Common myeloid progenitor, CD34-positive (primary cell): Measurements from ENCODE around the gene BNIPL.

ENCODE experiments used
- CTCF ChIA-PET: fragments of 350-600 bp; sonication (Branson Sonifier 250); formaldehyde crosslinking; loops from one replicate; lab custom pipeline; 2021; ENCODE audit warnings: antibody characterized with exemption; lab: Charles Lee
- POLR2A ChIA-PET: fragments of 350-600 bp; sonication (Branson Sonifier 250); formaldehyde crosslinking; loops from one replicate; lab custom pipeline; 2021; ENCODE audit warnings: antibody characterized with exemption; lab: Charles Lee
- DNase-seq, 3 donors: peaks; one replicate each; pipeline versions ENCODE4 v3.0.0 to v3.0.0-alpha.2; 2013
- H3K27ac ChIP-seq, 2 experiments: 1 replicate in 1 of 2; 2 replicates in 1 of 2; pipeline ENCODE4 v1.7.0; 2013; ENCODE audit warnings: inconsistent platforms in 2 of 2, low read length in 2 of 2, mild to moderate bottlenecking in 2 of 2, low read depth in 1 of 2, moderate library complexity in 1 of 2; ENCODE audit not compliant: severe bottlenecking in 2 of 2, insufficient read depth in 1 of 2, poor library complexity in 1 of 2
- H3K27me3 ChIP-seq, 5 experiments: replicated peaks in 2 of 5; 1 replicate in 3 of 5; 2 replicates in 2 of 5; pipeline versions ENCODE4 v1.6.1 to v1.7.0; 2013; ENCODE audit warnings: low read length in 4 of 5, mild to moderate bottlenecking in 2 of 5, moderate library complexity in 2 of 5, inconsistent platforms in 1 of 5; ENCODE audit not compliant: insufficient read depth in 5 of 5, control insufficient read depth in 4 of 5
- H3K36me3 ChIP-seq, 4 experiments: 1 replicate in 2 of 4; 2 replicates in 2 of 4; pipeline versions ENCODE4 v1.6.1 to v1.7.0; 2013; ENCODE audit warnings: low read length in 3 of 4, control low read depth in 1 of 4, mild to moderate bottlenecking in 1 of 4; ENCODE audit not compliant: control insufficient read depth in 4 of 4, insufficient read depth in 4 of 4
- H3K4me1 ChIP-seq, 4 experiments: 1 replicate in 3 of 4; 2 replicates in 1 of 4; pipeline versions ENCODE4 v1.6.1 to v1.7.1; 2013; ENCODE audit warnings: low read length in 3 of 4, mild to moderate bottlenecking in 3 of 4, control low read depth in 1 of 4, inconsistent platforms in 1 of 4, moderate library complexity in 1 of 4; ENCODE audit not compliant: control insufficient read depth in 4 of 4, insufficient read depth in 4 of 4; ENCODE audit errors: control extremely low read depth in 1 of 4
- H3K4me3 ChIP-seq, 7 experiments: 1 replicate in 4 of 7; 2 replicates in 3 of 7; pipeline versions ENCODE4 v1.5.1 to v1.7.0; 2013; ENCODE audit warnings: mild to moderate bottlenecking in 7 of 7, low read length in 6 of 7, moderate library complexity in 6 of 7, inconsistent platforms in 2 of 7, low read depth in 2 of 7, control low read depth in 1 of 7; ENCODE audit not compliant: insufficient read depth in 4 of 7, control insufficient read depth in 1 of 7; ENCODE audit errors: extremely low read depth in 1 of 7
- H3K9me3 ChIP-seq, 5 experiments: 1 replicate in 4 of 5; 2 replicates in 1 of 5; pipeline versions ENCODE4 v1.6.1 to v1.7.1; 2013; ENCODE audit warnings: low read length in 4 of 5, mild to moderate bottlenecking in 2 of 5, inconsistent platforms in 1 of 5, low read depth in 1 of 5, moderate library complexity in 1 of 5; ENCODE audit not compliant: control insufficient read depth in 4 of 5, insufficient read depth in 2 of 5; ENCODE audit errors: control extremely low read depth in 1 of 5
- WGBS: methylation state at CpG from one replicate; pipeline ENCODE4 v1.1.5; 2013; ENCODE audit not compliant: insufficient coverage; 5-methylcytosine and 5-hydroxymethylcytosine counted together

The BNIPL gene

DNA sequence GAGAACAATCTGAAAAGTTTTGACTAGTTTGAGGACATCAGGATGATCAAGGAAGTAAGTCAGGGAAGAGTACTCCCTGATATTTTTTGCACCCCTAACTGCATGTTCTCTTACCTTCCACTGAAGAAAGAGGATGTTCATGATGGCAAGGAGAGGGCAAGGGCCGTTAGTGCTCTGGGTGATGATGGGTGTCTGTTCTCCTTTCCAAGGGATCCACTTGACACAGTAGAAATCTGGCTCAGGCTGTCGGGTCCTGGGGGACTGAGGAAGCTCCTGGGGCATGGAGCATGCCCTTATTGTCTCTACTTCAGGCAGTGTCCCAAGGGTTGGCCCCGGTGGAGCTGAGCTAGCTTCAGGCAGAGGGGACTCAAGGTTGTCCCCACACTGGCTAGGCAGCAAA is 34.3 kb upstream of the BNIPL start:
- CTCF ChIA-PET: interaction anchor here (0.8 to 12.3 kb wide), 6 partner anchors 19 to 55 kb away, joined by 3 to 235 read pairs (median 4); partner anchors contain the start of gene ANXA9
- Histone ChIP-seq H3K36me3 (peaks cover 3 to 25% (median 18%) of the 10 kb centered on the region in 4 experiments), H3K27me3 (no peaks in the 10 kb centered on the region), H3K4me1 (peaks cover 27 to 85% (median 81%) of the 10 kb centered on the region in 4 experiments), H3K4me3 (no peak overlapping the region), H3K27ac (no peak overlapping the region), H3K9me3 (no peaks in the 10 kb centered on the region)
- POLR2A ChIA-PET: no interaction called here
- 94% methylated on average over 3 of the region's 3 CpGs for WGBS
- DNase-seq: no peak

DNA sequence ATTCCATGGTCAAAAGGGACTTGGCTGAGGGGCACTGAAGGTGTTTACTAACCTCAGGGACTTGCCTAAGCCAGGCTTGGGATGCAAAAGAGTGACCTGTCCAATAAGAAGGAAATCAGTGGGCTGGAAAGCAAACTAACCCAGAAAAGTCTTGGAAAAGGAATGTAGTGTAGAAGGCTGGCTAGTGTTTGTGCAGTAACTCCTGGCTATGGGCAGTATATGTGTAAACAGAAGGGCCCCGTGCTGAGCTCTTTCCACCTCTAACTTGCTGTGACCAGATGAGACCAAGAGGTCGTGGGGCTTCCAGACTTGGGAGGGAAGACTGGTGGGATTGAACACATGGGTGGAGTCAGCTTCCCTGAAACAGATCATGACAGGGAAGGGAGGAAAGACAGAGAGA is 33.8 kb upstream of the BNIPL start:
- no peak overlapping the region for H3K27ac ChIP-seq
- peak overlapping the region in 2 of 7 experiments; percentile 26 to 61 for H3K4me3 ChIP-seq
- POLR2A ChIA-PET: interaction anchor here (1.1 kb wide), 1 partner anchor 155 kb away, joined by 4 read pairs; no protein-coding TSS in a partner anchor

DNA sequence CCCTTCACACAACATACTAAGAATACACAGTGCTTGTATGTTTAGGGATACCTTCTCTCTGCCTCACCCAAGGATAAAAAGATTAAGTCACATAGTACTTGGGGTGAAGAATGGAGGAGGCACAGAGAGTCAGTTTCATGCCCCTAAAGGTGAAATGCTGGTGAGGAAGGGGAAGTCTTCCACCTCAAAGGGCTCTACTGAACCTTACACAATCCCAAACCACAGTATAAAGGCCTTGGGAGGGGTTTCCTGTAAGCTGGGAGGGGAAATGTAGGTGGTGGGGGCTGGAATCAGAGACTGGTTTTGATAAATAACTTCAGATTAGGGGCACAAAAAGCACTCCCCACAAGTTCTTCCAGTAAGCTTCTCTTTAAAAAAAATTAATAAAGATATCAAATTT is 33.2 kb upstream of the BNIPL start:
- H3K9me3 ChIP-seq: no peaks in the 10 kb centered on the region
- peak overlapping the region in 1 of 2 experiments; percentile 49 for H3K27ac ChIP-seq
- ChIA-PET CTCF (interaction anchor here (0.6 to 12.3 kb wide), 6 partner anchors 7 to 209 kb away, joined by 3 to 235 read pairs (median 7); partner anchors contain the start of gene ANXA9), POLR2A (interaction anchor here (1.1 kb wide), 1 partner anchor 155 kb away, joined by 4 read pairs; no protein-coding TSS in a partner anchor)
- peaks cover 35 to 95% (median 91%) of the 10 kb centered on the region in 4 experiments for H3K4me1 ChIP-seq
- peak overlapping the region in 5 of 7 experiments; percentile 17 to 63 (median 35) for H3K4me3 ChIP-seq
- H3K27me3 ChIP-seq: no peaks in the 10 kb centered on the region
- H3K36me3 ChIP-seq: peaks cover 0 to 17% (median 8%) of the 10 kb centered on the region in 4 experiments
- peak in 2 of 3 donors; percentile 37 to 42 for DNase-seq

More for the DNA sequence above, 33.8 kb upstream of the BNIPL start:
- no peaks in the 10 kb centered on the region for H3K9me3 ChIP-seq
- CTCF ChIA-PET: interaction anchor here (0.8 to 12.3 kb wide), 6 partner anchors 20 to 95 kb away, joined by 3 to 235 read pairs (median 4); partner anchors contain the start of gene ANXA9
- peaks cover 3 to 22% (median 12%) of the 10 kb centered on the region in 4 experiments for H3K36me3 ChIP-seq
- no peak for DNase-seq
- peaks cover 30 to 91% (median 86%) of the 10 kb centered on the region in 4 experiments for H3K4me1 ChIP-seq
- H3K27me3 ChIP-seq: no peaks in the 10 kb centered on the region
- WGBS: no CpG with 5 or more reads among the region's 2 CpGs

GRCh38 chr1:151005729-151006319 is 30.6 kb upstream of the BNIPL start:
- Histone ChIP-seq H3K4me1 (peaks cover 35 to 95% (median 87%) of the 10 kb centered on the region in 4 experiments), H3K9me3 (no peaks in the 10 kb centered on the region), H3K27ac (peak overlapping the region; percentile 95 to 98), H3K36me3 (peaks cover 0 to 10% (median 5%) of the 10 kb centered on the region in 4 experiments), H3K4me3 (peak overlapping the region; percentile 64 to 88 (median 82)), H3K27me3 (no peaks in the 10 kb centered on the region)
- ChIA-PET CTCF (interaction anchor here (0.6 to 4.9 kb wide), 21 partner anchors 10 to 773 kb away, joined by 3 to 65 read pairs (median 4); partner anchors contain the start of genes ANXA9, CDC42SE1, MLLT11 and TNFAIP8L2), POLR2A (interaction anchor here (0.9 to 1.7 kb wide), 5 partner anchors 8 to 45 kb away, joined by 3 to 7 read pairs (median 4); no protein-coding TSS in a partner anchor)
- no peak for DNase-seq
- WGBS: no CpG with 5 or more reads among the region's 4 CpGs

DNA sequence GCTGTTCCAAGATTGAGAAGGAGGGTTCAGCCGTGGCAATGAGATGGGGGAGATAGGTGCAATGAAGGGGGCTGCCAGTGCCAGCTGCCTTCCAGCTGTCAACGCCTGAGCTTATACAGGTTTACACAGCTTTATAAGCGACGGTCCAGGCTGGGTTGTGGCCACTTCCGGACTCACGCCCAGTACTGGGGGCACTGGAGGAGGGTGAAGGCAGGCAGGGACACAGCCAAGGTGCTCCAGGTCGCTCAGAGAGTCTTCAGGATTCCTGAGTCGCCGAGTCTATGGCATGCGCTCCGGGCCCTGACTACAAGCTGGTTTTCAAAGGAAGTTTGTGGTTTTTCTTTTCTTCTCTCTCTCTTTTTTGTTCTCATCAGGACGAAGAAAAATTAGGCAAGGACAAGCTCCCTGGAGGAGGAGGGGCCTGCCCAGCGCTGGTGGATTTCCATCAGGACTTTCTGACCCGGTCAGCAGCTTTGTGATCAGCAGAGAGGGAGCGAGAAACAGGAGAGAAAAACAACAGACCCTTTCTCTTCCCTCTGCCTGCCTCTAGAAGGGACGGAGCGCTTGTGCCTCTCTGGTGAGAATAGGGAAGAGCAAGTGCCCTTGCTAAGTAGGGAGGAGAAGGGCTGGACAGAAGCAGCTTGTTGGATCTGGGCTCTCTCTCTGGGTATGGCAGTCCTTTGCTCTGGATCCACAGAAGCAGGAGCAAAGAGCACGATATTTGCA is 29.9 kb upstream of the BNIPL start, which contains the start of gene MINDY1:
TSS of gene MINDY1 (minus strand) at position 576 of the 726 bp plus-strand sequence. CDS start 4,285 bp downstream, outside the sequence.
- Histone ChIP-seq H3K36me3 (peaks cover 0 to 6% (median 3%) of the 10 kb centered on the region in 4 experiments), H3K27me3 (no peaks in the 10 kb centered on the region), H3K9me3 (no peaks in the 10 kb centered on the region), H3K27ac (peak within 1 kb of the TSS; percentile 95 to 98), H3K4me1 (peaks cover 36 to 95% (median 87%) of the 10 kb centered on the region in 4 experiments), H3K4me3 (peak within 1 kb of the TSS; percentile 64 to 88 (median 84))
- WGBS: under 1% methylated on average over 13 of the region's 18 CpGs
- peak; percentile 73 to 81 (median 78) for DNase-seq
- ChIA-PET CTCF (interaction anchor here (0.6 to 4.9 kb wide), 22 partner anchors 10 to 773 kb away, joined by 3 to 65 read pairs (median 4); partner anchors contain the start of genes ANXA9, CDC42SE1, MLLT11 and TNFAIP8L2), POLR2A (interaction anchor here (0.8 to 1.7 kb wide), 5 partner anchors 9 to 53 kb away, joined by 3 to 7 read pairs (median 4); partner anchors contain the start of gene CDC42SE1)

- Histone ChIP-seq H3K4me3 (peak overlapping the region in 6 of 7 experiments; percentile 75 to 96 (median 84)), H3K9me3 (no peaks in the 10 kb centered on the region), H3K36me3 (no peaks in the 10 kb centered on the region), H3K4me1 (peaks cover 32 to 95% (median 83%) of the 10 kb centered on the region in 4 experiments), H3K27ac (peak overlapping the region; percentile 95 to 98), H3K27me3 (no peaks in the 10 kb centered on the region)
- no peak for DNase-seq
- ChIA-PET POLR2A (no interaction called here), CTCF (interaction anchor here (3.3 to 4.9 kb wide), 4 partner anchors 12 to 30 kb away, joined by 19 to 65 read pairs (median 36); partner anchors contain the start of gene ANXA9)
- WGBS: 33% methylated on average over 2 of the region's 4 CpGs
Measured at GRCh38 chr1:151007853-151008243, 28.5 kb upstream of the BNIPL start.
